Endothelial cell of umbilical vein (primary cell): Measurements from ENCODE around the gene RAD52.

ENCODE experiments used
- CTCF ChIP-seq, 2 donors: IDR thresholded peaks; 1 replicate in 1 of 2; 2 replicates in 1 of 2; pipeline ENCODE4 v1.5.1; 2011; ENCODE audit warnings: low read length in 2 of 2, mild to moderate bottlenecking in 2 of 2, moderate library complexity in 2 of 2, control low read depth in 1 of 2, inconsistent platforms in 1 of 2, low read depth in 1 of 2; ENCODE audit not compliant: insufficient read depth in 1 of 2; ENCODE audit errors: extremely low read depth in 1 of 2
- EZH2 ChIP-seq: IDR thresholded peaks from 2 replicates; pipeline ENCODE4 v1.6.1; 2012; ENCODE audit warnings: borderline replicate concordance, low read depth, mild to moderate bottlenecking, moderate library complexity, low read length, inconsistent platforms; ENCODE audit not compliant: severe bottlenecking
- FOS ChIP-seq: IDR thresholded peaks from 2 replicates; pipeline ENCODE4 v1.6.1; 2011; ENCODE audit warnings: mild to moderate bottlenecking, low read length, moderate library complexity, borderline replicate concordance; ENCODE audit not compliant: insufficient read depth
- JUN ChIP-seq: IDR thresholded peaks from 2 replicates; pipeline ENCODE4 v1.6.1; 2011; ENCODE audit warnings: borderline replicate concordance, low read depth; ENCODE audit not compliant: insufficient read length, insufficient read depth
- MAX ChIP-seq: IDR thresholded peaks from 2 replicates; pipeline ENCODE4 v1.6.1; 2011; ENCODE audit not compliant: insufficient read depth, insufficient read length
- MYC ChIP-seq: IDR thresholded peaks from one replicate; pipeline ENCODE4 v1.6.1; 2011; ENCODE audit warnings: mild to moderate bottlenecking, low read depth, low read length
- POLR2A ChIP-seq: IDR thresholded peaks from 2 replicates; pipeline ENCODE4 v1.6.1; 2012; ENCODE audit warnings: low read depth, mild to moderate bottlenecking, control low read depth, low read length
- POLR2AphosphoS5 ChIP-seq: IDR thresholded peaks from 2 replicates; pipeline ENCODE4 v1.6.1; 2012; ENCODE audit warnings: low read depth, mild to moderate bottlenecking, control low read depth, low read length, moderate library complexity; ENCODE audit not compliant: insufficient read depth

- TF ChIP-seq CTCF (IDR thresholded peaks at IDR 0.05; ENCODE audit: extremely low read depth in 1 of 2, insufficient read depth in 1 of 2, low read depth in 1 of 2, low read length in 2 of 2): no peak
- TF ChIP-seq EZH2: no peak
- no peak for TF ChIP-seq POLR2A
- no peak for TF ChIP-seq POLR2AphosphoS5
- TF ChIP-seq MAX: no peak
- TF ChIP-seq JUN: no peak
- TF ChIP-seq FOS: no peak
- no peak for TF ChIP-seq MYC
These were observed 34.4 kb downstream of the RAD52 start for GRCh38 chr12:915090-915489.
